Measurements from ENCODE around the gene NLRP5.
"Not testable (repeated sequence)": the region's sequence is repeated elsewhere in the genome, so short reads cannot be mapped to it uniquely, and the experiment has no call there.

NLRP5 gene

GRCh38 chr19:56091751-56092546 lies 105.4 kb downstream of the NLRP5 start:
- TF ChIP-seq CTCF (IDR thresholded peaks at IDR 0.05; ENCODE audit: insufficient read depth, low read depth, low read length, missing control alignments) = no peak
- no peak overlapping the region for H3K4me3 ChIP-seq (ENCODE audit: low read depth, low read length)
- no peak for DNase-seq (ENCODE audit: low read depth)

- no peak for DNase-seq (ENCODE audit: low read depth)
- H3K4me3 ChIP-seq (ENCODE audit: low read depth, low read length) = no peak overlapping the region
- TF ChIP-seq CTCF (IDR thresholded peaks at IDR 0.05; ENCODE audit: insufficient read depth, low read depth, low read length, missing control alignments) = no peak
Measured at GRCh38 chr19:56092685-56093631, 106.4 kb downstream of the NLRP5 start.

- no peak for DNase-seq (ENCODE audit: low read depth)
- H3K4me3 ChIP-seq (ENCODE audit: low read depth, low read length) = no peak overlapping the region
- TF ChIP-seq CTCF (IDR thresholded peaks at IDR 0.05; ENCODE audit: insufficient read depth, low read depth, low read length, missing control alignments) = no peak
Measured at GRCh38 chr19:56094449-56094848, 107.9 kb downstream of the NLRP5 start.

GRCh38 chr19:56096665-56097064 lies 110.1 kb downstream of the NLRP5 start:
- no peak overlapping the region for H3K4me3 ChIP-seq (ENCODE audit: low read depth, low read length)
- DNase-seq (ENCODE audit: low read depth) = no peak
- TF ChIP-seq CTCF (IDR thresholded peaks at IDR 0.05; ENCODE audit: insufficient read depth, low read depth, low read length, missing control alignments) = no peak

GRCh38 chr19:56097306-56097705 lies 110.7 kb downstream of the NLRP5 start:
- DNase-seq (ENCODE audit: low read depth) = no peak
- H3K4me3 ChIP-seq (ENCODE audit: low read depth, low read length) = no peak overlapping the region
- TF ChIP-seq CTCF (IDR thresholded peaks at IDR 0.05; ENCODE audit: insufficient read depth, low read depth, low read length, missing control alignments) = no peak

GRCh38 chr19:56097776-56098175 lies 111.2 kb downstream of the NLRP5 start:
- no peak overlapping the region for H3K4me3 ChIP-seq (ENCODE audit: low read depth, low read length)
- DNase-seq (ENCODE audit: low read depth) = no peak
- no peak for TF ChIP-seq CTCF (IDR thresholded peaks at IDR 0.05; ENCODE audit: insufficient read depth, low read depth, low read length, missing control alignments)

GRCh38 chr19:56098237-56098636 lies 111.7 kb downstream of the NLRP5 start:
- DNase-seq (ENCODE audit: low read depth); H3K4me3 ChIP-seq (ENCODE audit: low read depth, low read length): not testable (repeated sequence)

All from GM12865 (cell line).